NT2/D1 (cell line): ENCODE measurements around the gene HDDC2.

Experiments
- DNase-seq: peaks from one replicate; pipeline ENCODE4 v3.0.0-alpha.2; 2011; ENCODE audit warnings: low read depth, low spot score
- H3K27me3 ChIP-seq: 2 replicates; pipeline ENCODE4 v1.6.0; 2011; ENCODE audit warnings: mild to moderate bottlenecking; ENCODE audit not compliant: insufficient read length, insufficient read depth
- H3K36me3 ChIP-seq: 2 replicates; pipeline ENCODE4 v1.6.1; 2011; ENCODE audit warnings: mild to moderate bottlenecking, low read length, mixed read lengths; ENCODE audit not compliant: insufficient read depth, insufficient read length
- H3K4me1 ChIP-seq: 2 replicates; pipeline ENCODE4 v1.5.1; 2011; ENCODE audit not compliant: insufficient read depth, insufficient read length
- H3K4me3 ChIP-seq: 2 replicates; pipeline ENCODE4 v1.5.1; 2011; ENCODE audit warnings: low read depth; ENCODE audit not compliant: insufficient read length
- H3K9ac ChIP-seq: 2 replicates; pipeline ENCODE4 v1.6.0; 2011; ENCODE audit warnings: low read depth; ENCODE audit not compliant: insufficient read length
- H3K9me3 ChIP-seq: 2 replicates; pipeline ENCODE4 v1.5.1; 2011; ENCODE audit warnings: mild to moderate bottlenecking, low read length; ENCODE audit not compliant: insufficient read depth
- SUZ12 ChIP-seq: IDR thresholded peaks from 2 replicates; pipeline ENCODE4 v1.6.1; 2011; ENCODE audit not compliant: insufficient read length, insufficient read depth; ENCODE audit errors: extremely low read depth
- YY1 ChIP-seq: IDR thresholded peaks from 2 replicates; pipeline ENCODE4 v1.6.1; 2011; ENCODE audit not compliant: insufficient read length, insufficient read depth
- ZNF274 ChIP-seq: IDR thresholded peaks from 2 replicates; pipeline ENCODE4 v1.6.1; 2011; ENCODE audit warnings: mild to moderate bottlenecking, low read depth, low read length

HDDC2 gene

GRCh38 chr6:125275779-125276178, 26.0 kb downstream of the HDDC2 start:
- Histone ChIP-seq H3K9me3 (no peaks in the 10 kb centered on the region), H3K4me3 (no peak overlapping the region), H3K36me3 (peaks cover 66% of the 10 kb centered on the region), H3K4me1 (no peaks in the 10 kb centered on the region), H3K9ac (no peak overlapping the region), H3K27me3 (no peaks in the 10 kb centered on the region)
- no peak for DNase-seq
- no peak for TF ChIP-seq YY1
- no peak for TF ChIP-seq ZNF274
- TF ChIP-seq SUZ12: no peak

GRCh38 chr6:125274935-125275334, 26.8 kb downstream of the HDDC2 start:
- Histone ChIP-seq H3K27me3 (no peaks in the 10 kb centered on the region), H3K36me3 (peaks cover 62% of the 10 kb centered on the region), H3K4me1 (no peaks in the 10 kb centered on the region), H3K9ac (no peak overlapping the region), H3K4me3 (no peak overlapping the region), H3K9me3 (no peaks in the 10 kb centered on the region)
- TF ChIP-seq SUZ12: no peak
- no peak for TF ChIP-seq ZNF274
- TF ChIP-seq YY1: no peak
- no peak for DNase-seq

GRCh38 chr6:125273965-125274364, 27.8 kb downstream of the HDDC2 start:
- Histone ChIP-seq H3K4me1 (no peaks in the 10 kb centered on the region), H3K4me3 (no peak overlapping the region), H3K9me3 (no peaks in the 10 kb centered on the region), H3K27me3 (no peaks in the 10 kb centered on the region), H3K36me3 (peaks cover 59% of the 10 kb centered on the region), H3K9ac (no peak overlapping the region)
- TF ChIP-seq ZNF274: no peak
- TF ChIP-seq SUZ12: no peak
- TF ChIP-seq YY1: no peak
- no peak for DNase-seq

- Histone ChIP-seq H3K9ac (no peak overlapping the region), H3K9me3 (no peaks in the 10 kb centered on the region), H3K36me3 (peaks cover 56% of the 10 kb centered on the region), H3K27me3 (no peaks in the 10 kb centered on the region), H3K4me3 (no peak overlapping the region), H3K4me1 (no peaks in the 10 kb centered on the region)
- no peak for DNase-seq
- TF ChIP-seq ZNF274: no peak
- TF ChIP-seq YY1: no peak
- no peak for TF ChIP-seq SUZ12
Measured at GRCh38 chr6:125273251-125273650, 28.5 kb downstream of the HDDC2 start.

GRCh38 chr6:125271486-125272159, 30.1 kb downstream of the HDDC2 start:
- no peak for DNase-seq
- no peaks in the 10 kb centered on the region for H3K4me1 ChIP-seq
- H3K9ac ChIP-seq: no peak overlapping the region
- H3K27me3 ChIP-seq: no peaks in the 10 kb centered on the region
- no peak overlapping the region for H3K4me3 ChIP-seq
- peaks cover 44% of the 10 kb centered on the region for H3K36me3 ChIP-seq
- no peaks in the 10 kb centered on the region for H3K9me3 ChIP-seq
- TF ChIP-seq YY1 (no peak), ZNF274 (no peak), SUZ12 (no peak)

- Histone ChIP-seq H3K9me3 (no peaks in the 10 kb centered on the region), H3K36me3 (peaks cover 32% of the 10 kb centered on the region), H3K4me1 (no peaks in the 10 kb centered on the region), H3K4me3 (no peak overlapping the region), H3K27me3 (no peaks in the 10 kb centered on the region), H3K9ac (no peak overlapping the region)
- TF ChIP-seq SUZ12 (no peak), ZNF274 (no peak), YY1 (no peak)
- DNase-seq: no peak
Measured at GRCh38 chr6:125270380-125270779, 31.4 kb downstream of the HDDC2 start.

- no peaks in the 10 kb centered on the region for H3K27me3 ChIP-seq
- H3K4me3 ChIP-seq: no peak overlapping the region
- no peak overlapping the region for H3K9ac ChIP-seq
- TF ChIP-seq YY1: no peak
- TF ChIP-seq ZNF274: no peak
- TF ChIP-seq SUZ12: no peak
- peaks cover 29% of the 10 kb centered on the region for H3K36me3 ChIP-seq
- no peaks in the 10 kb centered on the region for H3K4me1 ChIP-seq
- no peak for DNase-seq
- H3K9me3 ChIP-seq: no peaks in the 10 kb centered on the region
Measured at GRCh38 chr6:125269328-125269985, 32.3 kb downstream of the HDDC2 start.
